H1 (cell line): ENCODE data around the gene LCOR. TPM values are rescaled to one million over a fixed set of nuclear protein-coding genes. Genes with fewer than 3 reads are reported as not detected.

Source experiments
- CTCF ChIA-PET: fragments of 300-600 bp; sonication (Branson Sonifier 250); formaldehyde crosslinking; loops from one replicate; lab custom pipeline; 2021; ENCODE audit not compliant: partially characterized antibody; lab: Charles Lee
- POLR2A ChIA-PET: fragments of 300-600 bp; sonication (Branson Sonifier 250); formaldehyde crosslinking; loops from one replicate; lab custom pipeline; 2021; ENCODE audit warnings: inconsistent platforms; ENCODE audit not compliant: partially characterized antibody; lab: Charles Lee
- DNase-seq, 2 experiments: peaks; one replicate each; pipeline versions ENCODE4 v3.0.0 to v3.0.0-alpha.2; 2010 to 2022; ENCODE audit warnings: low spot score in 2 of 2, low read depth in 1 of 2, mixed read lengths in 1 of 2
- FAIRE-seq: peaks from 2 replicates; lab custom pipeline; 2011; peaks lifted over from hg19 to GRCh38; lab: Jason Lieb, UNC
- H2AFZ ChIP-seq: 2 replicates; pipeline ENCODE4 v1.8.1; 2012; ENCODE audit warnings: low read length, inconsistent platforms
- H2AK5ac ChIP-seq: 2 replicates; pipeline ENCODE4 v1.6.1; 2013; ENCODE audit warnings: low read depth, low read length
- H2BK120ac ChIP-seq: replicated peaks from 2 replicates; pipeline ENCODE3; 2013; ENCODE audit warnings: low read depth, low read length, inconsistent platforms
- H2BK12ac ChIP-seq: 2 replicates; pipeline ENCODE4 v1.6.1; 2013; ENCODE audit warnings: low read depth, low read length
- H2BK15ac ChIP-seq: 2 replicates; pipeline ENCODE4 v1.6.1; 2013; ENCODE audit warnings: low read length
- H2BK20ac ChIP-seq: 2 replicates; pipeline ENCODE4 v1.6.1; 2013; ENCODE audit warnings: low read length
- H2BK5ac ChIP-seq: 2 replicates; pipeline ENCODE4 v1.6.1; 2013; ENCODE audit warnings: low read depth, low read length
- H3K14ac ChIP-seq: 2 replicates; pipeline ENCODE4 v1.6.1; 2013; ENCODE audit warnings: inconsistent platforms; ENCODE audit not compliant: insufficient read length
- H3K18ac ChIP-seq: 2 replicates; pipeline ENCODE4 v1.6.1; 2013; ENCODE audit warnings: low read length; ENCODE audit errors: extremely low read depth
- H3K23ac ChIP-seq: 2 replicates; pipeline ENCODE4 v1.6.1; 2013; ENCODE audit warnings: inconsistent platforms; ENCODE audit not compliant: insufficient read length
- H3K23me2 ChIP-seq: 2 replicates; pipeline ENCODE4 v1.6.1; 2013; ENCODE audit warnings: low read depth, low read length
- H3K27ac ChIP-seq: 2 replicates; pipeline ENCODE4 v1.6.1; 2011; ENCODE audit warnings: low read depth, low read length, inconsistent platforms
- H3K27me3 ChIP-seq, 4 experiments: replicated peaks in 1 of 4; 1 replicate in 1 of 4; 2 replicates in 3 of 4; pipeline versions ENCODE4 v1.6.1 to v1.8.1; 2011 to 2013; ENCODE audit warnings: low read length in 3 of 4, mild to moderate bottlenecking in 3 of 4, inconsistent platforms in 2 of 4, mixed read lengths in 2 of 4, moderate library complexity in 1 of 4; ENCODE audit not compliant: control insufficient read depth in 3 of 4, insufficient read depth in 3 of 4; ENCODE audit errors: extremely low read depth in 1 of 4
- H3K36me3 ChIP-seq, 4 experiments: 2 replicates each; pipeline versions ENCODE4 v1.6.1 to v1.8.1; 2011 to 2013; ENCODE audit warnings: mild to moderate bottlenecking in 4 of 4, low read length in 3 of 4, moderate library complexity in 2 of 4, control low read depth in 1 of 4, inconsistent platforms in 1 of 4; ENCODE audit not compliant: insufficient read depth in 4 of 4, control insufficient read depth in 2 of 4
- H3K4ac ChIP-seq: replicated peaks from 2 replicates; pipeline ENCODE3; 2013; ENCODE audit warnings: low read length, low read depth, mixed read lengths, inconsistent platforms; ENCODE audit not compliant: insufficient read length
- H3K4me1 ChIP-seq, 4 experiments: replicated peaks in 1 of 4; 1 replicate in 1 of 4; 2 replicates in 3 of 4; pipeline versions ENCODE4 v1.6.1 to v1.8.1; 2011 to 2013; ENCODE audit warnings: low read length in 3 of 4, inconsistent platforms in 2 of 4, mixed read lengths in 1 of 4; ENCODE audit not compliant: insufficient read depth in 4 of 4, control insufficient read depth in 3 of 4
- H3K4me2 ChIP-seq, 2 experiments: 2 replicates each; pipeline versions ENCODE4 v1.6.1 to v1.8.1; 2011 to 2013; ENCODE audit warnings: low read depth in 2 of 2, low read length in 2 of 2, control low read depth in 1 of 2, inconsistent platforms in 1 of 2, mild to moderate bottlenecking in 1 of 2; ENCODE audit not compliant: insufficient read depth in 1 of 2
- H3K4me3 ChIP-seq, 4 experiments: fragments of 200-600, 300-600 bp in 1 of 4; sonication (generic), shearing (Covaris generic), sonication (Bioruptor Twin) in 1 of 4; 2 replicates each; pipeline versions ENCODE4 v1.5.1 to v1.8.1; 2011 to 2016; ENCODE audit warnings: low read length in 4 of 4, low read depth in 3 of 4, control low read depth in 2 of 4, inconsistent platforms in 2 of 4, mild to moderate bottlenecking in 2 of 4, mixed read lengths in 1 of 4, moderate library complexity in 1 of 4; ENCODE audit not compliant: insufficient read depth in 2 of 4; ENCODE audit errors: extremely low read depth in 1 of 4
- H3K56ac ChIP-seq: replicated peaks from 2 replicates; pipeline ENCODE3; 2013; ENCODE audit warnings: low read depth, mild to moderate bottlenecking, mixed read lengths, low read length, inconsistent platforms; ENCODE audit not compliant: insufficient read length
- H3K79me1 ChIP-seq: 2 replicates; pipeline ENCODE4 v1.6.1; 2013; ENCODE audit warnings: low read depth, low read length, control low read depth
- H3K79me2 ChIP-seq, 2 experiments: 2 replicates each; pipeline versions ENCODE4 v1.6.1 to v1.8.1; 2012 to 2013; ENCODE audit warnings: low read length in 2 of 2, mild to moderate bottlenecking in 2 of 2, inconsistent platforms in 1 of 2; ENCODE audit not compliant: insufficient read depth in 2 of 2, control insufficient read depth in 1 of 2
- H3K9ac ChIP-seq, 4 experiments: replicated peaks in 1 of 4; 1 replicate in 1 of 4; 2 replicates in 3 of 4; pipeline versions ENCODE4 v1.6.1 to v1.8.1; 2011 to 2013; ENCODE audit warnings: low read depth in 3 of 4, low read length in 3 of 4, control low read depth in 2 of 4, mild to moderate bottlenecking in 2 of 4, moderate library complexity in 2 of 4, inconsistent platforms in 1 of 4; ENCODE audit errors: extremely low read depth in 1 of 4
- H3K9me3 ChIP-seq, 2 experiments: 2 replicates each; pipeline versions ENCODE4 v1.6.1 to v1.8.1; 2012 to 2013; ENCODE audit warnings: mild to moderate bottlenecking in 2 of 2, moderate library complexity in 2 of 2, control low read depth in 1 of 2, inconsistent platforms in 1 of 2, low read depth in 1 of 2, low read length in 1 of 2, mixed read lengths in 1 of 2; ENCODE audit not compliant: insufficient read depth in 2 of 2
- H4K20me1 ChIP-seq, 2 experiments: replicated peaks in 1 of 2; 2 replicates each; pipeline versions ENCODE3 to v1.8.1; 2011 to 2013; ENCODE audit warnings: inconsistent platforms in 2 of 2, low read length in 2 of 2, mild to moderate bottlenecking in 1 of 2; ENCODE audit not compliant: insufficient read depth in 2 of 2, control insufficient read depth in 1 of 2
- H4K5ac ChIP-seq: 2 replicates; pipeline ENCODE4 v1.6.1; 2013; ENCODE audit warnings: low read length, low read depth, mixed read lengths, inconsistent platforms; ENCODE audit not compliant: insufficient read length
- H4K8ac ChIP-seq: 2 replicates; pipeline ENCODE4 v1.8.0; 2013; ENCODE audit warnings: mild to moderate bottlenecking, moderate library complexity, low read length, inconsistent platforms; ENCODE audit not compliant: insufficient read depth; ENCODE audit errors: extremely low read depth
- H4K91ac ChIP-seq: replicated peaks from 2 replicates; pipeline ENCODE3; 2013; ENCODE audit warnings: low read length, mixed read lengths, inconsistent platforms; ENCODE audit not compliant: insufficient read length
- CBX5 ChIP-seq: fragments of 300-800, 300-1000 bp; sonication (generic); IDR thresholded peaks from 2 replicates; pipeline ENCODE4 v1.7.1; 2016; ENCODE audit warnings: antibody characterized with exemption, low read length, low read depth
- CHD2 ChIP-seq: IDR thresholded peaks from 2 replicates; pipeline ENCODE4 v1.6.1; 2012; ENCODE audit warnings: low read length, improper control_type of control experiment
- CREB1 ChIP-seq: IDR thresholded peaks from 2 replicates; pipeline ENCODE4 v1.6.1; 2012; ENCODE audit warnings: inconsistent platforms
- CTBP2 ChIP-seq: IDR thresholded peaks from 2 replicates; pipeline ENCODE4 v1.7.0; 2011; ENCODE audit warnings: borderline replicate concordance, mild to moderate bottlenecking, moderate library complexity, mixed read lengths, low read length; ENCODE audit not compliant: insufficient read depth, insufficient read length
- EGR1 ChIP-seq: IDR thresholded peaks from 2 replicates; pipeline ENCODE4 v1.6.1; 2011; ENCODE audit warnings: low read depth, low read length, borderline replicate concordance
- KDM4A ChIP-seq: IDR thresholded peaks from one replicate; pipeline ENCODE4 v1.7.1; 2012; ENCODE audit warnings: low read depth, mild to moderate bottlenecking, moderate library complexity, low read length, inconsistent platforms; ENCODE audit not compliant: severe bottlenecking
- RBBP5 ChIP-seq: IDR thresholded peaks from 2 replicates; pipeline ENCODE4 v1.7.1; 2012; ENCODE audit warnings: low read depth, mild to moderate bottlenecking, inconsistent platforms, low read length, moderate library complexity, borderline replicate concordance
- SIN3A ChIP-seq, 2 experiments: IDR thresholded peaks in 1 of 2; conservative IDR thresholded peaks in 1 of 2; 2 replicates each; pipeline ENCODE4 v1.6.1; 2011 to 2012; ENCODE audit warnings: low read length in 2 of 2, improper control_type of control experiment in 1 of 2, low read depth in 1 of 2, mild to moderate bottlenecking in 1 of 2
- TEAD4 ChIP-seq: IDR thresholded peaks from 2 replicates; pipeline ENCODE4 v1.6.1; 2012; ENCODE audit warnings: low read depth, low read length, inconsistent platforms, mixed read lengths
- polyA plus RNA-seq, 7 experiments: library from polyadenylated mRNA; depleted of rRNA in 3 of 7; stranded (reverse) in 5 of 7; unstranded in 2 of 7; fragments of >200 nt in 5 of 7; fragments of 200-250 nt in 2 of 7; gene quantifications; 1 replicate in 5 of 7; 2 replicates in 1 of 7; 4 replicates in 1 of 7; pipeline versions ENCODE4 v1.2.1 to v1.2.3, GENCODE V29; 2011 to 2013; ENCODE audit warnings: missing spikeins in 2 of 7, mixed read lengths in 2 of 7
- total RNA-seq: library from RNA; stranded (reverse); fragmentation: NEBNext Ultra II Directional; extraction: Animal tissue kit (Norgen Biotek cat#: 25700); gene quantifications from 2 replicates; pipeline ENCODE4 v1.2.1, GENCODE V29; 2021
- TF ChIP-seq, protein P1 (sequence below): IDR thresholded peaks from 2 replicates; pipeline ENCODE4 v1.6.1; 2011; ENCODE audit warnings: low read depth, mild to moderate bottlenecking, low read length; ENCODE audit not compliant: insufficient read depth

The LCOR gene
- total and polyA plus RNA-seq, 2 of the 8 experiments (the other 6 are each of a cell fraction or from before 2014, with no cell fraction given): 4.7 to 25.5 TPM

DNA sequence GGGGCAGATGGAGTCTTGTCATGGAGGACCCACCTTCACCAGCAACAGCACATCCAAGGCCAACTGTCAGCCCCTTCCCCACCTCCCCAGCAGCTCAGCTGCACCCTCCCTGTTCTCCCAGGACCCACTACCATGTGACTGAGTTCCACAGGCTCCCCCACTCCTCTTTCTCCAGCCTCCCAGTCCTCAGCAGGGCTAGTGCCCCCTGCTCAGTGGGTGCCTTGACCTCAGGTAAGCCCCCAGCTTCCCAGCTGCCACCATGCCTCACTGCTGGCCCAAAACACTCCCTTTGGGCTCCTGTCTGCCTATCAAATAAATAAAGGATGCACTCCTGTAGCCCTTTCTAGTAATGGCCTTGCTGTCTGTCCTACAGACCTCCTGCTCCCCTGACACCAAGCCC is 179.3 kb downstream of the LCOR start:
- Histone ChIP-seq H2BK20ac (no peak overlapping the region), H2BK5ac (no peak overlapping the region), H4K20me1 (no peaks in the 10 kb centered on the region), H3K9me3 (no peaks in the 10 kb centered on the region), H2BK15ac (no peak overlapping the region), H2AFZ (no peak overlapping the region), H3K4me1 (no peaks in the 10 kb centered on the region; a peak in 1 of 7 replicates), H4K91ac (no peak overlapping the region), H3K4me2 (no peak overlapping the region), H3K36me3 (no peaks in the 10 kb centered on the region), H3K9ac (no peak overlapping the region), H3K23me2 (peaks cover 1% of the 10 kb centered on the region; the same call in 1 of the 2 replicates), H3K56ac (no peak overlapping the region), H2BK12ac (no peak overlapping the region), H3K79me2 (no peaks in the 10 kb centered on the region), H3K27ac (no peak overlapping the region), H2AK5ac (no peak overlapping the region), H4K5ac (no peak overlapping the region), H3K23ac (no peak overlapping the region), H3K4me3 (no peak overlapping the region), H4K8ac (no peak overlapping the region), H3K4ac (no peak overlapping the region), H3K14ac (no peak overlapping the region), H3K79me1 (no peaks in the 10 kb centered on the region; the same call in 1 of the 2 replicates), H3K18ac (no peak overlapping the region), H2BK120ac (no peak overlapping the region), H3K27me3 (no peaks in the 10 kb centered on the region)
- FAIRE-seq: no peak
- POLR2A ChIA-PET: interaction anchor here (0.9 kb wide), 1 partner anchor 8 kb away, joined by 3 read pairs; no protein-coding TSS in a partner anchor
- CTCF ChIA-PET: interaction anchor here (1.1 to 5.3 kb wide), 7 partner anchors 8 to 27 kb away, joined by 3 to 32 read pairs (median 6); no protein-coding TSS in a partner anchor
- DNase-seq: peak in 1 of 2 experiments; percentile 38
- TF ChIP-seq TEAD4: no peak
- no peak for TF ChIP-seq RBBP5
- TF ChIP-seq KDM4A: no peak
- no peak for TF ChIP-seq SIN3A (conservative IDR thresholded peaks at IDR 0.05 in 1 of 2, IDR thresholded peaks at IDR 0.05 in 1 of 2; ENCODE audit: low read depth in 1 of 2, low read length in 2 of 2)
- no peak for TF ChIP-seq EGR1
- TF ChIP-seq CHD2: no peak
- TF ChIP-seq, protein P1, sequence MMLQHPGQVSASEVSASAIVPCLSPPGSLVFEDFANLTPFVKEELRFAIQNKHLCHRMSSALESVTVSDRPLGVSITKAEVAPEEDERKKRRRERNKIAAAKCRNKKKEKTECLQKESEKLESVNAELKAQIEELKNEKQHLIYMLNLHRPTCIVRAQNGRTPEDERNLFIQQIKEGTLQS: no peak
- no peak for TF ChIP-seq CBX5
- no peak for TF ChIP-seq CREB1
- TF ChIP-seq CTBP2: no peak
